HG03354 (cell line): ENCODE data around the gene MDFIC.
A peak's percentile ranks its signal among the peaks of the same experiment; 100 is the strongest.

Experiments used
- ATAC-seq: cut with Tn5 transposase; IDR thresholded peaks from one replicate; pipeline ENCODE4 v1.9.1; 2021; ENCODE audit warnings: mild to moderate bottlenecking; ENCODE audit not compliant: unreplicated experiment, poor library complexity, severe bottlenecking

The MDFIC gene

GRCh38 chr7:114924038-114924712, 2.3 kb downstream of the MDFIC start:
- ATAC-seq: no peak

DNA sequence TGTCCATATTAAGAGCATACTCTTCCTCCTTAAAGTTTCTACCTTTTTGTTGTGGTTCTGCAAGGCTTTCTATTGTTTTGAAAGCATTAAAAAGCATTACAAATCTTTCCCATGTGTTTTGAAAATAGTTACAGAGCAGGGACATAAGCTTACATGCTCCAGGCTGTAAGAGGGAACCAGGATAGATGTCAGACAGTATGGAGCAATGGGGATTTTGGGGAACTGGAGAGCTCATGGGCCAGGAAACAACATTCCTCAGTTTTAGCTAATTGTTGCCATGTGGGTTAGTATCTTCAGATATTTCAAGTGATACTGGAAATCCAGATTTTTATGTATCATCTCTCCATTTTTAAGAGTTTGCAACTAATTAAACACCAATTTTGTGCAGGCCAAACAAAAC, 3.5 kb downstream of the MDFIC start:
- ATAC-seq: no peak

DNA sequence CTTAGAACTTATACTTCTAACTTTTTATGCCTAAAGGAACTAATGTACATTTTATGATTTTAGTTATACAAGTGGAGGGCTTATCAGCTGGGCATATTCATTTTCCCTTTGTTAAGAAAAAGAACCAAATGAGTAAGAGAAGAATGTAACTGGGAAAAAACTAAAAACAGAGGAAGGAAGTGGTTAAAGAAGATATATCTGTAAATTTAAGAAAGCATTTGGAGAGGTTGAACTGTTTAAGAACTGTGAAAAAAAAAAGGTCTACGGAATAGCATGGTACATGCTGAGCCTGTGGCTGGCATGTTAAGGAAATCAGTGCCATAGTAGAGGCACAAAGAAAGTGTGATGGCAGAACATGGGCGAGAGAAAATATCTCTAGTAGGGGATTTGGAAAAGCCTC, 6.2 kb downstream of the MDFIC start:
- ATAC-seq: no peak

DNA sequence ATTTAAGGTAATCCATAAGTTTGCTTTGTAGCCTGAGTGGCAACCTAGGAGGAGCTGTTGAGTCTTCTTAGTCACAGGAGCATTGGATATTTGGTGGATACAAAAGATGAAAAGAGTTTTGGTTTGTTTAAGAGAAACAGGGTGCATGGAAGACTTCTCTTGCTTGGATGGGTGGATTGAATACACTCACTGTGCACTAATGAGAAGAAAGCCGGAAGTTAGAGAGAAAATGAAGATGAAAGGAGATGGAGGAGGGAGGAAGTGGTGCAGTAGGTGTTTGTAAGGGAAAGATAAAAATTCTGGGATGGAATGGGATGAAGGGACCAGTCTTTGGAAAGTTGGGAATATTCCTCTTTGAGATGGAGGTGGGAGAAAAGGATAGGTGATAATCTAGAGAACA, 7.7 kb downstream of the MDFIC start:
- ATAC-seq: no peak

DNA sequence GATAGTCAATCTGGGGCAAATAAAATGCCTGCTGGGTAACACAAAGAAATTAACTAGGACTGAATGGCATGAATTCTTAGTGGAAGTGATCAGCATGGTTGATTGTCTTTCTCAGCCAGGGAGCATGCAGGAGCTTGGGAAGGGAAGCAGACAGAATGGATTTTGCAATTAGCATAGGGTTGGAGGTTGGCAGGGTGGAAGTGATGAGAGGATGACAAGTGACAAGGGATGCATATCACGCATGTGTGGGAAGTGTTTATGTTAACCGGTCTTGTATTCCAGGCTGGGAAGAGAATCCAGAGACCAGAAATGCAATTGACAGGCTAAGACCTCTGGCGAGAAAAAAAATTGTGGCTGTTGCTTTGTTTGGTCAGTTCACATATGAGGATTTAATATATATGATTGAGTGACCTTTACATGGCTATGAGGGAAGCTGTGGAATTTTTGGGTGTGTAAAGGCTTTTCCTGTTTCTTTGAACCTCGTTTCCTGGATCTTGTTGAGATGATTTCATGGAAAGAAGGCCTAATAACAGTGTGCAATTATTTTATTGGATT, 8.3 kb downstream of the MDFIC start:
- ATAC-seq: no peak

DNA sequence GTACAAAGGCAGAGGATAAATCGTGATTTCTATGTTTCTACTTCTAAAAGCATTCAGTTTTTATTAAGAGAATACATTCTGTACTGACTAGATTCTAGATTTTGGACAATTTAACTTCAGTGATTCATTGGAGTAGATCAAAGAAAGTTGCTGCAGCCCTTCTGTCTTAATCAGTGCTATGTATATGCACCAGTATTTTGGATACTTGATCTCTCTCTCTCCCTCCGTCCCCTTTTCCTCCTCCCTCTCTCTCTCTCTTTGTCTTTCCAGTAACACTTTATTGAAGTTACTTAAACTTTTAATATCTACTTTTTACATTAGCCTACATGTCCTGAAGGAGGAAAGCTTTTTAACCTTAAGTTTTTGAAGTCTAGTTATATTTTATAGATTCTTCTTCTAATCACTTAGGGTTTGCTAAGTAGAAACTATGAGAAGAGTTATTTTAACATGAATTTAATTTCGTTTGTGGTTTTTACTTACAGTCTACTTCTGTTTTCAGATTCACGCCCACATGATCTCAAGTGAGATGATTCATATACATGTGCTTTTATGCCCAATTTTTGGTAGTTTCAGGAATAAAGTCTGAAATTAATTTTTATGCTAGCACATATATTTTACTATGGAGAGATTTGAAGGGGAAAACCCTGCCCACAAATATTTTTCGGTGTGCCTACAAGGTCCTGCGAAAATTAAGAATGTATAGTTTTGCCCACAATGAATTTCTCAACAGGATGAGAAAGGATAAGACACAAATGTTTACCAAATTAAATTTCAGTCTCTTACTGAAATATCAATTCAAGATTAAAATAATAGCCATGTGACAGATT, 9.1 kb downstream of the MDFIC start:
- peak; percentile 60 for ATAC-seq

DNA sequence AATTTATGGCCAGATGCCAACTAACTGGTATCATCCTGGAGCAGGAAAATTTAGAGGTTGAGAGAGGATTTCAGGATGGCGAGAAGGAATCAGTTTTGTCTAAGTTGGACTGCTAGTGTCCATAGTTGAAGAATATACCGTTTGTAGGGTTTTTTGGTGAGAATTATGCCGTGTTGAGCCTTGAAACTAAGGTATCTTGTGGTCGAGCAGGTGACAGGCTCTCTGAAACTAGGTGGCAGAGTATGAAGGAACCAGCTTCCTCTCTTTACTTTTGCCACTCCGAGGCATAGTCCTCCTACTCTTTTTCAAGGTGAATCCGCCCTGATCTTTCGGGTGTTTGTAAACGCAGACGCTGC, 9.7 kb downstream of the MDFIC start:
- ATAC-seq: peak; percentile 89

GRCh38 chr7:114932991-114933390, 11.1 kb downstream of the MDFIC start:
- ATAC-seq: no peak

DNA sequence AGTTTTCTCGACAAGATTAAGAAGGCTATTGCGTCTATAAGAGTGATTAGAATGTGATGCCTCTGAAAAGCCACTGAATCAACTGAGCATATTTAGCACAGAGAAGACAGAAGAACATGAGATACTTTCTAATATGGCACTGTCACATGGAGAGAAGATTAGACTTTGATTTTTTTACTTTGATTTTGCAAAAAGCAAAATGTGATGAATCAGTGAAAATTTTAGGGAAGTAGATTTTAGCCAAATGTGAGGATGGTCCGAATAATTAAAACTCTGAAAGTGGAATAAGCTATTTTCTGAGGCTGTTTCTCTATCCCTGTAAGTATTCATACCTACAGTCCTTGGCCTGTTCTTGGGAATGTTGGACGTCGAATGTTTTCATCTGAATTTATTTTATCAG, 11.8 kb downstream of the MDFIC start:
- no peak for ATAC-seq

- ATAC-seq: no peak
Measured at GRCh38 chr7:114934086-114934485, 12.2 kb downstream of the MDFIC start.

- no peak for ATAC-seq
Measured at GRCh38 chr7:114934713-114935112, 12.8 kb downstream of the MDFIC start.

DNA sequence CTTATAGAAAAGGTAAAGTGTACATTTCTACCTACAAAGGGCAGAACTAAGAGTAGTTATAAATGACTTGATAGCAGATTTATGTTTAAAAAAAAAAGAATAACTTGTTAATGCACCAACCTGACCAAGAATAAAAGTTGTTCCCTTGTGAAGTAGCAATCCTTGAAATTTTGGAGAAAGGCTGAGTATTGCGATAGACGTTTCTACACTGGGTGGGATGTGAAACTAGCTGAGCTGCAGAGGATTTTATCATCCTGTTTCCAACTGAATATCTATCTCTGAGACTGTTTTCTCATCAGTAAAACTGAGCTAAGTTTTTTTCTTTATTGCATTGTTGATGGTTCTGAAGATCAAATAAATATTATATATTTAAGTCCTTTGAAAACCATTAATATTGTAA, 14.6 kb downstream of the MDFIC start:
- no peak for ATAC-seq

DNA sequence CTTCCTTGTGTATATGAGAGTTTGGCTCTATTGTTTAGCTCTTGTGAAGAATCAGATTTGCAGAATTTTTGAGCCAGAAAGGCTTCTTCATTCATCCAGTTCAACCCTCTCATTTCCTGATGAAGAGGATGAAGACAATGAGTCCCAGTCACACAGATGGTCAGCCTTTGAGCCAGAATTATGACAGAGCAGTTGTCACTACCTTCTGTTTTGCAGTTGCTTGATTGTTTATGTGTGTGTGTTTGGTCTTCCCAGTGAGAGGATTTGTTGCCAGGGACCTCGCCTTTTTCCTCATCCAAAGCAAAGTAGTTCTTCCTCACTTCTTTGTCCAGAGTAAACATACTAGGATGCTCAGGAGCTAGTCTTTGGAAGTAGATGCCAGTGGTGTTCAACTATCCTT, 15.6 kb downstream of the MDFIC start:
- ATAC-seq: no peak

DNA sequence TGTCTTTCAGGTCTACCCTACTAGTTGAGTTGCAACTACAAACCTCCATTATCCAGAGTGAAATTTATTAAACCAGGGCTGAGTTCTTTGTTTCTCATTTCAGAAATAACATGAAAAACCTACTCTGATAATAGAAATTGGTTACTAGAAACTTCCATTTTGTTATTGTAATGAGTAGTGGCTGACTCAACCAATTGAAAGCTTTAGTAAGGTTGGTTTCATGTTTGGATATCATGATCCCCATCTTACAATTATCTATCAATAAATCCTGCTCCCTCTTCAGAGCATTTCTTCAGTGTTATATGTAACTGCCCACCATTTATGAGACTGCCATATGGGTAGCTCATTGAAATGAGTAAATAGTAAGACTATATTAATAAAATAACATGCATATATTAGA, 16.9 kb downstream of the MDFIC start:
- no peak for ATAC-seq

DNA sequence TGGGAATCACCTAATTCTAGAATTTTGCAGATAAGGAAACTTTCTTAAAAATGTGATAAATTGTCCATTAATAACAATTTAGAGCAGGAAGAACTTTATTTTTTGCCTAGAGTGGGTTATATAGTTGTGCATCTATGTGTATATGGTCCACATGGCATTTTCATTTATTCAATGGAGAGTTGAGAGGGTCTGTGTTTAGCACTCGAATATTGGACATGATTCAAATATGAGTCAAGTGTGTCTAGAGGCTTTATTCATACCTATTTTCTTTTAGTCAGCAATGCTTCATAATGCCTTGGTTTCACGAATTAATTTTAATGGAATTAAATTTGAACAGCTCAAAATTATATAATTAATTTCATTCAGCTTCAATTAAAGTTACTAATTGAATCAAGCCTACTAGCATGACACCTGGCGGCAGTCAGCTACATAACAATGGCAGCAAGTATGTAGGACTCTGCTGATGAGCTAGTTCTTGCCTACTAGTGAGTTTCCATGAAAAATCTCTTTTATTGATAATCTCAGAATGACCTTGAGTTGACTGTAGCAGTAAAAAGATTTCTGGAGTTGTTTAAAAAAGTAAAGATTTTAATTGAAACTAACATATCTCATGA, 17.7 kb downstream of the MDFIC start:
- ATAC-seq: no peak

- ATAC-seq: no peak
Measured at GRCh38 chr7:114940220-114940619, 18.3 kb downstream of the MDFIC start.

GRCh38 chr7:114941692-114942091, 19.8 kb downstream of the MDFIC start:
- ATAC-seq: no peak

- peak; percentile 56 for ATAC-seq
Measured at GRCh38 chr7:114942446-114943175, 20.7 kb downstream of the MDFIC start.

DNA sequence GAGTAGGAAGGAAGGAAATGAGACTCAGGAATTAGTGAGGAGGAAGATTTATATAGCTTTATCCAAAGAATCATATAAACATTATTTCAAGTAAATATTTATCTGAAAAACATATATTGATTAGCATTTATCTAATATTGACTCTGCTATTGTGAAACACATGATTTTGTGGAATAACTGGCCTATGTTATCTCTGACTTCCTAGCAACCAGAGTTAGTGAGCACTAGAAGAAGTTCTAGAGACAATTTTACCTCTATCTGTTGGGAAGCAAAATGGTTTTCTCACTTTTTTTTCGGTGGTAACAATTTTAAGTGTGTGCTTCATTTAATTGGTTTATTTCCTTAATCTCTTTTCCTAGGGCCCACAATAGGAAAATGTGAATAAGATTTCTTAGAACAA, 21.6 kb downstream of the MDFIC start:
- ATAC-seq: no peak
